ENCODE data around the gene HABP4.

Gene HABP4

GRCh38 chr9:96478829-96479371 is 28.9 kb downstream of the HABP4 start:
- Histone ChIP-seq H3K27ac (ENCODE audit: low read depth, low read length) (no peak overlapping the region), H3K4me3 (ENCODE audit: low read depth, low read length) (no peak overlapping the region), H3K9ac (ENCODE audit: low read length) (no peak overlapping the region), H3K36me3 (ENCODE audit: control insufficient read depth, insufficient read depth, low read length) (peaks cover 18% of the 10 kb centered on the region), H3K27me3 (ENCODE audit: control insufficient read depth, insufficient read depth, low read length) (no peaks in the 10 kb centered on the region), H3K9me3 (ENCODE audit: control insufficient read depth, insufficient read depth, low read depth, low read length) (no peaks in the 10 kb centered on the region), H3K4me1 (ENCODE audit: control insufficient read depth, insufficient read depth, low read length) (no peaks in the 10 kb centered on the region)

- H3K4me1 ChIP-seq (ENCODE audit: control insufficient read depth, insufficient read depth, low read length): no peaks in the 10 kb centered on the region
- no peaks in the 10 kb centered on the region for H3K9me3 ChIP-seq (ENCODE audit: control insufficient read depth, insufficient read depth, low read depth, low read length)
- H3K9ac ChIP-seq (ENCODE audit: low read length): no peak overlapping the region
- no peak overlapping the region for H3K27ac ChIP-seq (ENCODE audit: low read depth, low read length)
- no peaks in the 10 kb centered on the region for H3K27me3 ChIP-seq (ENCODE audit: control insufficient read depth, insufficient read depth, low read length)
- peaks cover 17% of the 10 kb centered on the region for H3K36me3 ChIP-seq (ENCODE audit: control insufficient read depth, insufficient read depth, low read length)
- H3K4me3 ChIP-seq (ENCODE audit: low read depth, low read length): no peak overlapping the region
These were observed 30.8 kb downstream of the HABP4 start for GRCh38 chr9:96480736-96481135.

GRCh38 chr9:96482476-96482875 is 32.5 kb downstream of the HABP4 start:
- H3K27me3 ChIP-seq (ENCODE audit: control insufficient read depth, insufficient read depth, low read length): no peaks in the 10 kb centered on the region
- peaks cover 24% of the 10 kb centered on the region for H3K36me3 ChIP-seq (ENCODE audit: control insufficient read depth, insufficient read depth, low read length)
- no peak overlapping the region for H3K27ac ChIP-seq (ENCODE audit: low read depth, low read length)
- H3K4me1 ChIP-seq (ENCODE audit: control insufficient read depth, insufficient read depth, low read length): no peaks in the 10 kb centered on the region
- no peak overlapping the region for H3K9ac ChIP-seq (ENCODE audit: low read length)
- no peak overlapping the region for H3K4me3 ChIP-seq (ENCODE audit: low read depth, low read length)
- no peaks in the 10 kb centered on the region for H3K9me3 ChIP-seq (ENCODE audit: control insufficient read depth, insufficient read depth, low read depth, low read length)

GRCh38 chr9:96483197-96483596 is 33.2 kb downstream of the HABP4 start:
- no peak overlapping the region for H3K4me3 ChIP-seq (ENCODE audit: low read depth, low read length)
- H3K27me3 ChIP-seq (ENCODE audit: control insufficient read depth, insufficient read depth, low read length): no peaks in the 10 kb centered on the region
- H3K36me3 ChIP-seq (ENCODE audit: control insufficient read depth, insufficient read depth, low read length): peaks cover 31% of the 10 kb centered on the region
- no peaks in the 10 kb centered on the region for H3K9me3 ChIP-seq (ENCODE audit: control insufficient read depth, insufficient read depth, low read depth, low read length)
- H3K4me1 ChIP-seq (ENCODE audit: control insufficient read depth, insufficient read depth, low read length): no peaks in the 10 kb centered on the region
- no peak overlapping the region for H3K9ac ChIP-seq (ENCODE audit: low read length)
- H3K27ac ChIP-seq (ENCODE audit: low read depth, low read length): no peak overlapping the region

GRCh38 chr9:96483733-96484390 is 33.9 kb downstream of the HABP4 start:
- no peak overlapping the region for H3K4me3 ChIP-seq (ENCODE audit: low read depth, low read length)
- H3K9me3 ChIP-seq (ENCODE audit: control insufficient read depth, insufficient read depth, low read depth, low read length): no peaks in the 10 kb centered on the region
- no peak overlapping the region for H3K9ac ChIP-seq (ENCODE audit: low read length)
- H3K36me3 ChIP-seq (ENCODE audit: control insufficient read depth, insufficient read depth, low read length): peaks cover 38% of the 10 kb centered on the region
- H3K27me3 ChIP-seq (ENCODE audit: control insufficient read depth, insufficient read depth, low read length): no peaks in the 10 kb centered on the region
- no peaks in the 10 kb centered on the region for H3K4me1 ChIP-seq (ENCODE audit: control insufficient read depth, insufficient read depth, low read length)
- H3K27ac ChIP-seq (ENCODE audit: low read depth, low read length): no peak overlapping the region

- H3K4me1 ChIP-seq (ENCODE audit: control insufficient read depth, insufficient read depth, low read length): no peaks in the 10 kb centered on the region
- peaks cover 41% of the 10 kb centered on the region for H3K36me3 ChIP-seq (ENCODE audit: control insufficient read depth, insufficient read depth, low read length)
These were observed 34.6 kb downstream of the HABP4 start for GRCh38 chr9:96484521-96484931.

GRCh38 chr9:96485280-96485679 is 35.3 kb downstream of the HABP4 start:
- no peaks in the 10 kb centered on the region for H3K4me1 ChIP-seq (ENCODE audit: control insufficient read depth, insufficient read depth, low read length)
- H3K9me3 ChIP-seq (ENCODE audit: control insufficient read depth, insufficient read depth, low read depth, low read length): no peaks in the 10 kb centered on the region
- no peak overlapping the region for H3K4me3 ChIP-seq (ENCODE audit: low read depth, low read length)
- no peak overlapping the region for H3K9ac ChIP-seq (ENCODE audit: low read length)
- no peaks in the 10 kb centered on the region for H3K27me3 ChIP-seq (ENCODE audit: control insufficient read depth, insufficient read depth, low read length)
- peaks cover 49% of the 10 kb centered on the region for H3K36me3 ChIP-seq (ENCODE audit: control insufficient read depth, insufficient read depth, low read length)
- no peak overlapping the region for H3K27ac ChIP-seq (ENCODE audit: low read depth, low read length)

More at GRCh38 chr9:96484521-96484931, 34.6 kb downstream of the HABP4 start:
- Histone ChIP-seq H3K4me3 (ENCODE audit: low read depth, low read length) (no peak overlapping the region), H3K9ac (ENCODE audit: low read length) (no peak overlapping the region), H3K27ac (ENCODE audit: low read depth, low read length) (no peak overlapping the region), H3K27me3 (ENCODE audit: control insufficient read depth, insufficient read depth, low read length) (no peaks in the 10 kb centered on the region), H3K9me3 (ENCODE audit: control insufficient read depth, insufficient read depth, low read depth, low read length) (no peaks in the 10 kb centered on the region)

- Histone ChIP-seq H3K9me3 (ENCODE audit: control insufficient read depth, insufficient read depth, low read depth, low read length) (no peaks in the 10 kb centered on the region), H3K27ac (ENCODE audit: low read depth, low read length) (no peak overlapping the region), H3K4me1 (ENCODE audit: control insufficient read depth, insufficient read depth, low read length) (no peaks in the 10 kb centered on the region), H3K4me3 (ENCODE audit: low read depth, low read length) (no peak overlapping the region), H3K9ac (ENCODE audit: low read length) (no peak overlapping the region), H3K36me3 (ENCODE audit: control insufficient read depth, insufficient read depth, low read length) (peaks cover 61% of the 10 kb centered on the region), H3K27me3 (ENCODE audit: control insufficient read depth, insufficient read depth, low read length) (no peaks in the 10 kb centered on the region)
These were observed 36.5 kb downstream of the HABP4 start for GRCh38 chr9:96486386-96487028.

- Histone ChIP-seq H3K9ac (ENCODE audit: low read length) (no peak overlapping the region), H3K27me3 (ENCODE audit: control insufficient read depth, insufficient read depth, low read length) (no peaks in the 10 kb centered on the region), H3K36me3 (ENCODE audit: control insufficient read depth, insufficient read depth, low read length) (peaks cover 66% of the 10 kb centered on the region), H3K4me1 (ENCODE audit: control insufficient read depth, insufficient read depth, low read length) (no peaks in the 10 kb centered on the region), H3K4me3 (ENCODE audit: low read depth, low read length) (no peak overlapping the region), H3K9me3 (ENCODE audit: control insufficient read depth, insufficient read depth, low read depth, low read length) (no peaks in the 10 kb centered on the region), H3K27ac (ENCODE audit: low read depth, low read length) (no peak overlapping the region)
These were observed 37.0 kb downstream of the HABP4 start for GRCh38 chr9:96487029-96487396.

GRCh38 chr9:96487949-96488348 is 38.0 kb downstream of the HABP4 start:
- Histone ChIP-seq H3K36me3 (ENCODE audit: control insufficient read depth, insufficient read depth, low read length) (peaks cover 72% of the 10 kb centered on the region), H3K27ac (ENCODE audit: low read depth, low read length) (no peak overlapping the region)

GRCh38 chr9:96489482-96489979 is 39.6 kb downstream of the HABP4 start:
- Histone ChIP-seq H3K9me3 (ENCODE audit: control insufficient read depth, insufficient read depth, low read depth, low read length) (no peaks in the 10 kb centered on the region), H3K36me3 (ENCODE audit: control insufficient read depth, insufficient read depth, low read length) (peaks cover 76% of the 10 kb centered on the region), H3K27ac (ENCODE audit: low read depth, low read length) (no peak overlapping the region), H3K9ac (ENCODE audit: low read length) (no peak overlapping the region), H3K4me3 (ENCODE audit: low read depth, low read length) (no peak overlapping the region), H3K27me3 (ENCODE audit: control insufficient read depth, insufficient read depth, low read length) (no peaks in the 10 kb centered on the region), H3K4me1 (ENCODE audit: control insufficient read depth, insufficient read depth, low read length) (peaks cover 8% of the 10 kb centered on the region)

More at GRCh38 chr9:96487949-96488348, 38.0 kb downstream of the HABP4 start:
- Histone ChIP-seq H3K9ac (ENCODE audit: low read length) (no peak overlapping the region), H3K27me3 (ENCODE audit: control insufficient read depth, insufficient read depth, low read length) (no peaks in the 10 kb centered on the region), H3K4me3 (ENCODE audit: low read depth, low read length) (no peak overlapping the region), H3K4me1 (ENCODE audit: control insufficient read depth, insufficient read depth, low read length) (no peaks in the 10 kb centered on the region), H3K9me3 (ENCODE audit: control insufficient read depth, insufficient read depth, low read depth, low read length) (no peaks in the 10 kb centered on the region)

All from HUES6 (cell line).